ENCODE data around the gene ZBTB17. TPM values are rescaled to one million over a fixed set of nuclear protein-coding genes. Genes with fewer than 3 reads are reported as not detected.
A peak's percentile ranks its signal among the peaks of the same experiment; 100 is the strongest.

Gene ZBTB17
- total and polyA plus RNA-seq, 10 of the 15 experiments (the other 5 are each of a cell fraction or from before 2014, with no cell fraction given) = 0.87 to 59.4 (median 38.7) TPM

- TF ChIP-seq CTCF (IDR thresholded peaks at IDR 0.05 in 2 of 3, conservative IDR thresholded peaks at IDR 0.05 in 1 of 3; ENCODE audit: control insufficient read depth in 2 of 3, extremely low read depth in 1 of 3, insufficient read depth in 1 of 3, low read depth in 3 of 3, low read length in 3 of 3) = no peak
- peak in 1 of 2 experiments; percentile 58; a peak in 1 of 4 replicates for TF ChIP-seq CEBPB (IDR thresholded peaks at IDR 0.05; ENCODE audit: borderline replicate concordance in 1 of 2, low read depth in 2 of 2, low read length in 2 of 2)
- no peak for TF ChIP-seq HCFC1 (IDR thresholded peaks at IDR 0.05; ENCODE audit: low read length)
- TF ChIP-seq BCL3 (IDR thresholded peaks at IDR 0.05; ENCODE audit: borderline replicate concordance, insufficient read depth, low read depth, low read length, poor library complexity, severe bottlenecking) = peak; percentile 11
- TF ChIP-seq CHD4 (IDR thresholded peaks at IDR 0.05) = no peak
- TF ChIP-seq SMC3 (IDR thresholded peaks at IDR 0.05; ENCODE audit: borderline replicate concordance, low read length) = no peak
- TF ChIP-seq POU2F2 (IDR thresholded peaks at IDR 0.05; ENCODE audit: borderline replicate concordance, low read depth, low read length) = peak; percentile 99
- no peak for TF ChIP-seq ZNF384 (IDR thresholded peaks at IDR 0.05; ENCODE audit: borderline replicate concordance, low read depth, low read length)
- TF ChIP-seq CBFB (IDR thresholded peaks at IDR 0.05; ENCODE audit: low read depth) = peak; percentile 88
- TF ChIP-seq KAT2A (conservative IDR thresholded peaks at IDR 0.05; ENCODE audit: control insufficient read depth, low read depth, low read length) = no peak
- no peak for TF ChIP-seq ZNF207 (IDR thresholded peaks at IDR 0.05; ENCODE audit: borderline replicate concordance)
- TF ChIP-seq ZNF274 (IDR thresholded peaks at IDR 0.05; ENCODE audit: insufficient read depth, insufficient read length) = no peak
- peak; percentile 66 for TF ChIP-seq MLLT1 (IDR thresholded peaks at IDR 0.05)
- TF ChIP-seq ELK1 (IDR thresholded peaks at IDR 0.05; ENCODE audit: low read depth, low read length) = no peak
- no peak for TF ChIP-seq CEBPZ (IDR thresholded peaks at IDR 0.05; ENCODE audit: low read depth, low read length)
- TF ChIP-seq RB1 (IDR thresholded peaks at IDR 0.05; ENCODE audit: borderline replicate concordance) = no peak
- TF ChIP-seq, protein P1, sequence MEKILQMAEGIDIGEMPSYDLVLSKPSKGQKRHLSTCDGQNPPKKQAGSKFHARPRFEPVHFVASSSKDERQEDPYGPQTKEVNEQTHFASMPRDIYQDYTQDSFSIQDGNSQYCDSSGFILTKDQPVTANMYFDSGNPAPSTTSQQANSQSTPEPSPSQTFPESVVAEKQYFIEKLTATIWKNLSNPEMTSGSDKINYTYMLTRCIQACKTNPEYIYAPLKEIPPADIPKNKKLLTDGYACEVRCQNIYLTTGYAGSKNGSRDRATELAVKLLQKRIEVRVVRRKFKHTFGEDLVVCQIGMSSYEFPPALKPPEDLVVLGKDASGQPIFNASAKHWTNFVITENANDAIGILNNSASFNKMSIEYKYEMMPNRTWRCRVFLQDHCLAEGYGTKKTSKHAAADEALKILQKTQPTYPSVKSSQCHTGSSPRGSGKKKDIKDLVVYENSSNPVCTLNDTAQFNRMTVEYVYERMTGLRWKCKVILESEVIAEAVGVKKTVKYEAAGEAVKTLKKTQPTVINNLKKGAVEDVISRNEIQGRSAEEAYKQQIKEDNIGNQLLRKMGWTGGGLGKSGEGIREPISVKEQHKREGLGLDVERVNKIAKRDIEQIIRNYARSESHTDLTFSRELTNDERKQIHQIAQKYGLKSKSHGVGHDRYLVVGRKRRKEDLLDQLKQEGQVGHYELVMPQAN (conservative IDR thresholded peaks at IDR 0.05) = no peak
- TF ChIP-seq IKZF1 (conservative IDR thresholded peaks at IDR 0.05) = peak; percentile 23; the same call in 1 of the 2 replicates
Observed at GRCh38 chr1:15965228-15965767, 10.6 kb downstream of the ZBTB17 start (continued).
